PC-3 (cell line): ENCODE measurements around the gene PODXL2.

Experiments used
- CTCF ChIP-seq: fragments of 300-600 bp; sonication (generic); conservative IDR thresholded peaks from 2 replicates; pipeline ENCODE4 v1.5.1; 2017; ENCODE audit warnings: antibody characterized with exemption, low read depth, mild to moderate bottlenecking, low read length
- EZH2 ChIP-seq: fragments of 300-600 bp; sonication (generic); IDR thresholded peaks from one replicate; pipeline ENCODE4 v1.6.1; 2017; ENCODE audit warnings: antibody characterized with exemption, mild to moderate bottlenecking, low read length; ENCODE audit not compliant: unreplicated experiment
- EZH2phosphoT487 ChIP-seq: fragments of 300-600 bp; sonication (generic); IDR thresholded peaks from 2 replicates; pipeline ENCODE4 v1.6.1; 2018; ENCODE audit warnings: mild to moderate bottlenecking, antibody characterized with exemption, low read length, borderline replicate concordance

GRCh38 chr3:127674101-127674721 is 45.2 kb downstream of the PODXL2 start:
- TF ChIP-seq EZH2phosphoT487 (no peak), CTCF (no peak), EZH2 (no peak)
